Muscle layer of duodenum (tissue), 2 donors: ENCODE measurements around the gene DOCK7.

Source experiments
- H3K27ac ChIP-seq: one replicate; pipeline ENCODE4 v1.7.0; 2013; ENCODE audit warnings: mild to moderate bottlenecking, low read length
- H3K27me3 ChIP-seq: one replicate; pipeline ENCODE4 v1.7.0; 2013; ENCODE audit warnings: low read depth, mild to moderate bottlenecking, control low read depth, low read length
- H3K36me3 ChIP-seq, 2 donors: one replicate each; pipeline ENCODE4 v1.7.0; 2013; ENCODE audit warnings: low read length in 2 of 2, control low read depth in 1 of 2, mild to moderate bottlenecking in 1 of 2; ENCODE audit not compliant: insufficient read depth in 2 of 2, control insufficient read depth in 1 of 2
- H3K4me1 ChIP-seq, 2 donors: one replicate each; pipeline ENCODE4 v1.7.0; 2013; ENCODE audit warnings: low read length in 2 of 2, mild to moderate bottlenecking in 2 of 2, control low read depth in 1 of 2, moderate library complexity in 1 of 2; ENCODE audit not compliant: insufficient read depth in 2 of 2, control insufficient read depth in 1 of 2
- H3K4me3 ChIP-seq, 2 donors: one replicate each; pipeline ENCODE4 v1.7.0; 2013; ENCODE audit warnings: low read length in 2 of 2, low read depth in 1 of 2, mild to moderate bottlenecking in 1 of 2
- H3K9me3 ChIP-seq, 2 donors: one replicate each; pipeline ENCODE4 v1.7.0; 2013; ENCODE audit warnings: low read length in 2 of 2, control low read depth in 1 of 2, mild to moderate bottlenecking in 1 of 2; ENCODE audit not compliant: control insufficient read depth in 1 of 2
- donor health status: healthy.

The DOCK7 gene

GRCh38 chr1:62487956-62488355 lies 200.2 kb downstream of the DOCK7 start:
- Histone ChIP-seq H3K4me3 (no peak overlapping the region), H3K4me1 (no peaks in the 10 kb centered on the region), H3K9me3 (no peaks in the 10 kb centered on the region), H3K36me3 (peaks cover 13 to 37% of the 10 kb centered on the region in 2 donors), H3K27ac (no peak overlapping the region), H3K27me3 (no peaks in the 10 kb centered on the region)

DNA sequence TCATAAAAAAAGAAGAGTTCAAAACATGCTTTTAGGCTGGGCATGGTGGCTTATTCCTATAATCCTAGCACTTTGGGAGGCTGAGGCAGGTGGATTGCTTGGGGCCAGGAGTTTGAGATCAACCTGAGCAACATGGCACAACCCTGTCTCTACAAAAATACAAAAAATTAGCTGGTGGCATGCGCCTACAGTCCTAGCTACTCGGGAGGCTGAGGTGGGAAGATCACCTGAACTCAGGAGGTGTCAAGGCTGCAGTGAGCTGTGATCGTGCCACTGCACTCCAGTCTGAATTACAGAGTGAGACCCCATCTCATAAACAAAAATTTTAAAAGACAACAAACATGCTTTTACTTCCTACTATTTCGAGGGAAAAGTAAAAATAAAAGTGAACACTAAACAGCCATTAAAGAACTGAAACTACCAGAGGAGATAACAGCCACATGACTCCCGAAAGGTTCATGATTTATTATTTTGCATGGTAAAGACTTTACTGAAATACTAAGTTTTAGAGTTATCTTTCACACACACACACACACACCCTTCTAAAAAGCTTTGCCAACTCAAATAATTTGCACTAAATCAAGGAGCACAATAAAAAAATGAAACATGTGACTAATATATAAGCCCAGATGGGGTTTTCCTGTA lies 203.2 kb downstream of the DOCK7 start:
- no peak overlapping the region for H3K4me3 ChIP-seq
- H3K36me3 ChIP-seq, result peaks cover 7 to 14% of the 10 kb centered on the region in 2 donors
- no peaks in the 10 kb centered on the region for H3K9me3 ChIP-seq
- no peak overlapping the region for H3K27ac ChIP-seq
- no peaks in the 10 kb centered on the region for H3K27me3 ChIP-seq
- H3K4me1 ChIP-seq, result no peaks in the 10 kb centered on the region

- no peaks in the 10 kb centered on the region for H3K27me3 ChIP-seq
- H3K4me1 ChIP-seq, result no peaks in the 10 kb centered on the region
- H3K27ac ChIP-seq, result no peak overlapping the region
- H3K4me3 ChIP-seq, result no peak overlapping the region
- H3K36me3 ChIP-seq, result peaks cover 4% of the 10 kb centered on the region in 2 donors
- no peaks in the 10 kb centered on the region for H3K9me3 ChIP-seq
These were observed 206.5 kb downstream of the DOCK7 start for GRCh38 chr1:62481681-62482080.

GRCh38 chr1:62476525-62477219 lies 211.5 kb downstream of the DOCK7 start:
- H3K9me3 ChIP-seq, result no peaks in the 10 kb centered on the region
- no peak overlapping the region for H3K4me3 ChIP-seq
- H3K36me3 ChIP-seq, result peaks cover 18 to 50% of the 10 kb centered on the region in 2 donors
- no peak overlapping the region for H3K27ac ChIP-seq
- H3K4me1 ChIP-seq, result no peaks in the 10 kb centered on the region
- no peaks in the 10 kb centered on the region for H3K27me3 ChIP-seq

- H3K4me1 ChIP-seq, result no peaks in the 10 kb centered on the region
- no peaks in the 10 kb centered on the region for H3K27me3 ChIP-seq
- H3K36me3 ChIP-seq, result peaks cover 3 to 56% of the 10 kb centered on the region in 2 donors
- peaks cover 0 to 7% of the 10 kb centered on the region in 2 donors for H3K9me3 ChIP-seq
- no peak overlapping the region for H3K27ac ChIP-seq
- no peak overlapping the region for H3K4me3 ChIP-seq
These were observed 221.1 kb downstream of the DOCK7 start for GRCh38 chr1:62467092-62467491.

- H3K9me3 ChIP-seq, result no peaks in the 10 kb centered on the region
- H3K27ac ChIP-seq, result no peak overlapping the region
- H3K4me3 ChIP-seq, result no peak overlapping the region
- peaks cover 1 to 27% of the 10 kb centered on the region in 2 donors for H3K36me3 ChIP-seq
- H3K4me1 ChIP-seq, result no peaks in the 10 kb centered on the region
- no peaks in the 10 kb centered on the region for H3K27me3 ChIP-seq
These were observed 225.8 kb downstream of the DOCK7 start for GRCh38 chr1:62462370-62462769.

DNA sequence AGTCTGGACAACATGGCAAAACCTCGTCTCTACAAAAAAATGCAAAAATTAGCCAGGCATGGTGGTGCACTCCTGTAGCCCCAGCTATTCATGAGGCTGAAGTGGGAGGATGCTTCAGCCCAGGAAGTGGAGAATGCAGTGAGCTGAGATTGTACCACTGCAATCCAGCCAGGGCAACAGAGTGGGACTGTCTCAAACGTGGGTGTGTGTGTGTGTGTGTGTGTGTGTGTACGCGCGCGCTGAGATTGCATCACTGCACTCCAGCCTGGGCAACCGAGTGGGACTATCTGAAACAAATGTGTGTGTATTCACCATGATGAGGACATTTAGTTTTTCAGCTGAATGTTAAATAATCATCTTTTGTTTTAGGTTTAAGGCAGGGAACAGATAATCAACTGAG lies 230.2 kb downstream of the DOCK7 start:
- Histone ChIP-seq H3K9me3 (no peaks in the 10 kb centered on the region), H3K36me3 (peaks cover 16 to 17% of the 10 kb centered on the region in 2 donors), H3K4me3 (no peak overlapping the region), H3K4me1 (no peaks in the 10 kb centered on the region), H3K27ac (no peak overlapping the region), H3K27me3 (no peaks in the 10 kb centered on the region)

- Histone ChIP-seq H3K27ac (no peak overlapping the region), H3K4me1 (no peaks in the 10 kb centered on the region), H3K9me3 (no peaks in the 10 kb centered on the region), H3K27me3 (no peaks in the 10 kb centered on the region), H3K4me3 (no peak overlapping the region), H3K36me3 (peaks cover 50 to 51% of the 10 kb centered on the region in 2 donors)
These were observed 235.2 kb downstream of the DOCK7 start for GRCh38 chr1:62452951-62453350.

- Histone ChIP-seq H3K9me3 (no peaks in the 10 kb centered on the region), H3K27ac (no peak overlapping the region), H3K4me1 (no peaks in the 10 kb centered on the region), H3K27me3 (no peaks in the 10 kb centered on the region), H3K36me3 (peaks cover 49 to 52% of the 10 kb centered on the region in 2 donors), H3K4me3 (no peak overlapping the region)
These were observed 237.9 kb downstream of the DOCK7 start for GRCh38 chr1:62450301-62450700.

GRCh38 chr1:62448221-62448933 lies 239.8 kb downstream of the DOCK7 start:
- Histone ChIP-seq H3K9me3 (no peaks in the 10 kb centered on the region), H3K27me3 (no peaks in the 10 kb centered on the region), H3K4me1 (no peaks in the 10 kb centered on the region), H3K4me3 (no peak overlapping the region), H3K27ac (no peak overlapping the region), H3K36me3 (peaks cover 49 to 58% of the 10 kb centered on the region in 2 donors)

DNA sequence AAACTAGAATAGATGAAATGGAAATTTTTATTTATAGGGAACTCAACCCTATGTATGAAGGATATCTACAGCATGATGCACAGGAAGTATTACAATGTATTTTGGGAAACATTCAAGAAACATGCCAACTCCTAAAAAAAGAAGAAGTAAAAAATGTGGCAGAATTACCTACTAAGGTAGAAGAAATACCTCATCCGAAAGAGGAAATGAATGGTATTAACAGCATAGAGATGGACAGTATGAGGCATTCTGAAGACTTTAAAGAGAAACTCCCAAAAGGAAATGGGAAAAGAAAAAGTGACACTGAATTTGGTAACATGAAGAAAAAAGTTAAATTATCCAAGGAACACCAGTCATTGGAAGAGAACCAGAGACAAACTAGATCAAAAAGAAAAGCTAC lies 243.5 kb downstream of the DOCK7 start:
- Histone ChIP-seq H3K4me1 (peaks cover 0 to 3% of the 10 kb centered on the region in 2 donors), H3K36me3 (peaks cover 36 to 43% of the 10 kb centered on the region in 2 donors), H3K9me3 (no peaks in the 10 kb centered on the region), H3K27ac (no peak overlapping the region), H3K27me3 (no peaks in the 10 kb centered on the region), H3K4me3 (no peak overlapping the region)
